ENCODE measurements around the gene QKI. TPM values are rescaled to one million over a fixed set of nuclear protein-coding genes. Genes with fewer than 3 reads are reported as not detected.

The QKI gene
- total and polyA plus RNA-seq, 2 donors (not counting 1 experiment from before 2014, with no cell fraction given): 129 to 224 TPM

- no peaks in the 10 kb centered on the region for H3K27me3 ChIP-seq (ENCODE audit: control insufficient read depth, insufficient read depth, low read length)
- no peak overlapping the region for H2AFZ ChIP-seq (ENCODE audit: low read length)
- H4K20me1 ChIP-seq (ENCODE audit: control insufficient read depth, extremely low read depth, insufficient read depth, low read length): no peaks in the 10 kb centered on the region
- no peak overlapping the region for H3K4me3 ChIP-seq (replicated peaks in 1 of 4; ENCODE audit: control extremely low read depth in 1 of 4, insufficient read depth in 1 of 4, low read depth in 3 of 4, low read length in 4 of 4)
- H3K36me3 ChIP-seq (ENCODE audit: control insufficient read depth, insufficient read depth, low read length): peaks cover 1% of the 10 kb centered on the region
- peaks cover 51% of the 10 kb centered on the region for H3K79me2 ChIP-seq (ENCODE audit: control insufficient read depth, insufficient read depth, low read length)
- H3K9me3 ChIP-seq (ENCODE audit: control insufficient read depth, insufficient read depth, low read depth, low read length): no peaks in the 10 kb centered on the region
- H3K9ac ChIP-seq (ENCODE audit: insufficient read depth, low read length): no peak overlapping the region
- no peak overlapping the region for H3K4me2 ChIP-seq (ENCODE audit: extremely low read depth, insufficient read depth, low read length)
- DNase-seq (ENCODE audit: low read depth in 2 of 2): no peak
- TF ChIP-seq EZH2 (IDR thresholded peaks at IDR 0.05; ENCODE audit: low read length, missing control alignments) (no peak), CTCF (conservative IDR thresholded peaks at IDR 0.05 in 1 of 2, IDR thresholded peaks at IDR 0.05 in 1 of 2; ENCODE audit: low read depth in 1 of 2, low read length in 2 of 2) (no peak)
- H3K27ac ChIP-seq (ENCODE audit: insufficient read depth, low read length): no peak overlapping the region
- H3K4me1 ChIP-seq (ENCODE audit: control insufficient read depth, extremely low read depth, insufficient read depth, low read length): no peaks in the 10 kb centered on the region
Observed at GRCh38 chr6:163545370-163545769, 130.9 kb downstream of the QKI start.

GRCh38 chr6:163547287-163547686 lies 132.8 kb downstream of the QKI start:
- Histone ChIP-seq H3K9ac (ENCODE audit: insufficient read depth, low read length) (no peak overlapping the region), H3K36me3 (ENCODE audit: control insufficient read depth, insufficient read depth, low read length) (peaks cover 1% of the 10 kb centered on the region), H4K20me1 (ENCODE audit: control insufficient read depth, extremely low read depth, insufficient read depth, low read length) (no peaks in the 10 kb centered on the region), H3K4me3 (replicated peaks in 1 of 4; ENCODE audit: control extremely low read depth in 1 of 4, insufficient read depth in 1 of 4, low read depth in 3 of 4, low read length in 4 of 4) (no peak overlapping the region), H2AFZ (ENCODE audit: low read length) (no peak overlapping the region), H3K79me2 (ENCODE audit: control insufficient read depth, insufficient read depth, low read length) (peaks cover 42% of the 10 kb centered on the region), H3K4me2 (ENCODE audit: extremely low read depth, insufficient read depth, low read length) (no peak overlapping the region), H3K27me3 (ENCODE audit: control insufficient read depth, insufficient read depth, low read length) (no peaks in the 10 kb centered on the region), H3K9me3 (ENCODE audit: control insufficient read depth, insufficient read depth, low read depth, low read length) (no peaks in the 10 kb centered on the region), H3K27ac (ENCODE audit: insufficient read depth, low read length) (no peak overlapping the region), H3K4me1 (ENCODE audit: control insufficient read depth, extremely low read depth, insufficient read depth, low read length) (no peaks in the 10 kb centered on the region)
- DNase-seq (ENCODE audit: low read depth in 2 of 2): no peak
- TF ChIP-seq CTCF (conservative IDR thresholded peaks at IDR 0.05 in 1 of 2, IDR thresholded peaks at IDR 0.05 in 1 of 2; ENCODE audit: low read depth in 1 of 2, low read length in 2 of 2) (no peak), EZH2 (IDR thresholded peaks at IDR 0.05; ENCODE audit: low read length, missing control alignments) (no peak)

- H2AFZ ChIP-seq (ENCODE audit: low read length): no peak overlapping the region
- no peak overlapping the region for H3K27ac ChIP-seq (ENCODE audit: insufficient read depth, low read length)
- no peaks in the 10 kb centered on the region for H4K20me1 ChIP-seq (ENCODE audit: control insufficient read depth, extremely low read depth, insufficient read depth, low read length)
- H3K4me2 ChIP-seq (ENCODE audit: extremely low read depth, insufficient read depth, low read length): no peak overlapping the region
- H3K9me3 ChIP-seq (ENCODE audit: control insufficient read depth, insufficient read depth, low read depth, low read length): no peaks in the 10 kb centered on the region
- H3K4me3 ChIP-seq (replicated peaks in 1 of 4; ENCODE audit: control extremely low read depth in 1 of 4, insufficient read depth in 1 of 4, low read depth in 3 of 4, low read length in 4 of 4): no peak overlapping the region
- no peak overlapping the region for H3K9ac ChIP-seq (ENCODE audit: insufficient read depth, low read length)
- no peak for DNase-seq (ENCODE audit: low read depth in 2 of 2)
- no peaks in the 10 kb centered on the region for H3K27me3 ChIP-seq (ENCODE audit: control insufficient read depth, insufficient read depth, low read length)
- peaks cover 36% of the 10 kb centered on the region for H3K79me2 ChIP-seq (ENCODE audit: control insufficient read depth, insufficient read depth, low read length)
- H3K4me1 ChIP-seq (ENCODE audit: control insufficient read depth, extremely low read depth, insufficient read depth, low read length): no peaks in the 10 kb centered on the region
- TF ChIP-seq EZH2 (IDR thresholded peaks at IDR 0.05; ENCODE audit: low read length, missing control alignments) (no peak), CTCF (conservative IDR thresholded peaks at IDR 0.05 in 1 of 2, IDR thresholded peaks at IDR 0.05 in 1 of 2; ENCODE audit: low read depth in 1 of 2, low read length in 2 of 2) (no peak)
- peaks cover 1% of the 10 kb centered on the region for H3K36me3 ChIP-seq (ENCODE audit: control insufficient read depth, insufficient read depth, low read length)
Observed at GRCh38 chr6:163548624-163549023, 134.1 kb downstream of the QKI start.
